HL-60 (cell line): ENCODE measurements around the gene CFAP69.

Experiments used
- CTCF ChIP-seq: IDR thresholded peaks from one replicate; pipeline ENCODE4 v1.5.1; 2011; ENCODE audit warnings: low read length, control low read depth, inconsistent platforms; ENCODE audit not compliant: insufficient read depth
- TF ChIP-seq, protein P1 (sequence below): IDR thresholded peaks from 2 replicates; pipeline ENCODE4 v1.6.1; 2012; ENCODE audit warnings: low read depth; ENCODE audit not compliant: insufficient replicate concordance

GRCh38 chr7:90222811-90223725, 21.9 kb upstream of the CFAP69 start:
- TF ChIP-seq CTCF, result no peak
- TF ChIP-seq, protein P1, sequence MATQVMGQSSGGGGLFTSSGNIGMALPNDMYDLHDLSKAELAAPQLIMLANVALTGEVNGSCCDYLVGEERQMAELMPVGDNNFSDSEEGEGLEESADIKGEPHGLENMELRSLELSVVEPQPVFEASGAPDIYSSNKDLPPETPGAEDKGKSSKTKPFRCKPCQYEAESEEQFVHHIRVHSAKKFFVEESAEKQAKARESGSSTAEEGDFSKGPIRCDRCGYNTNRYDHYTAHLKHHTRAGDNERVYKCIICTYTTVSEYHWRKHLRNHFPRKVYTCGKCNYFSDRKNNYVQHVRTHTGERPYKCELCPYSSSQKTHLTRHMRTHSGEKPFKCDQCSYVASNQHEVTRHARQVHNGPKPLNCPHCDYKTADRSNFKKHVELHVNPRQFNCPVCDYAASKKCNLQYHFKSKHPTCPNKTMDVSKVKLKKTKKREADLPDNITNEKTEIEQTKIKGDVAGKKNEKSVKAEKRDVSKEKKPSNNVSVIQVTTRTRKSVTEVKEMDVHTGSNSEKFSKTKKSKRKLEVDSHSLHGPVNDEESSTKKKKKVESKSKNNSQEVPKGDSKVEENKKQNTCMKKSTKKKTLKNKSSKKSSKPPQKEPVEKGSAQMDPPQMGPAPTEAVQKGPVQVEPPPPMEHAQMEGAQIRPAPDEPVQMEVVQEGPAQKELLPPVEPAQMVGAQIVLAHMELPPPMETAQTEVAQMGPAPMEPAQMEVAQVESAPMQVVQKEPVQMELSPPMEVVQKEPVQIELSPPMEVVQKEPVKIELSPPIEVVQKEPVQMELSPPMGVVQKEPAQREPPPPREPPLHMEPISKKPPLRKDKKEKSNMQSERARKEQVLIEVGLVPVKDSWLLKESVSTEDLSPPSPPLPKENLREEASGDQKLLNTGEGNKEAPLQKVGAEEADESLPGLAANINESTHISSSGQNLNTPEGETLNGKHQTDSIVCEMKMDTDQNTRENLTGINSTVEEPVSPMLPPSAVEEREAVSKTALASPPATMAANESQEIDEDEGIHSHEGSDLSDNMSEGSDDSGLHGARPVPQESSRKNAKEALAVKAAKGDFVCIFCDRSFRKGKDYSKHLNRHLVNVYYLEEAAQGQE, result no peak
